H9 (cell line): ENCODE results near the gene PARD6G. TPM values are rescaled to one million over a fixed set of nuclear protein-coding genes. Genes with fewer than 3 reads are reported as not detected.

Experiments
- DNase-seq: peaks from one replicate; pipeline ENCODE4 v3.0.0-alpha.2; 2017
- H2AFZ ChIP-seq: one replicate; pipeline ENCODE4 v1.6.1; 2013; ENCODE audit warnings: mild to moderate bottlenecking, low read length, control low read depth, moderate library complexity
- H2AK5ac ChIP-seq: 2 replicates; pipeline ENCODE4 v1.6.1; 2013; ENCODE audit warnings: low read length, control low read depth, mixed read lengths; ENCODE audit not compliant: insufficient read length
- H2BK120ac ChIP-seq: one replicate; pipeline ENCODE4 v1.6.1; 2013; ENCODE audit warnings: low read depth, mild to moderate bottlenecking, low read length, control low read depth, inconsistent platforms; ENCODE audit not compliant: poor library complexity, severe bottlenecking
- H2BK12ac ChIP-seq: 2 replicates; pipeline ENCODE4 v1.6.1; 2013; ENCODE audit warnings: low read length, control low read depth, mixed read lengths, low read depth; ENCODE audit not compliant: insufficient read length
- H2BK15ac ChIP-seq: 2 replicates; pipeline ENCODE4 v1.6.1; 2013; ENCODE audit warnings: low read depth, low read length, control low read depth
- H2BK20ac ChIP-seq: one replicate; pipeline ENCODE4 v1.6.1; 2013; ENCODE audit warnings: low read depth, mild to moderate bottlenecking, low read length, control low read depth, inconsistent platforms; ENCODE audit not compliant: poor library complexity, severe bottlenecking
- H2BK5ac ChIP-seq: 2 replicates; pipeline ENCODE4 v1.6.1; 2013; ENCODE audit warnings: low read length, control low read depth, mixed read lengths; ENCODE audit not compliant: insufficient read length
- H3K14ac ChIP-seq: 2 replicates; pipeline ENCODE4 v1.6.1; 2013; ENCODE audit warnings: low read length, control low read depth; ENCODE audit not compliant: insufficient read depth
- H3K18ac ChIP-seq: 2 replicates; pipeline ENCODE4 v1.6.1; 2013; ENCODE audit warnings: low read depth, mild to moderate bottlenecking, mixed read lengths, low read length, control low read depth; ENCODE audit not compliant: insufficient read length
- H3K23ac ChIP-seq: 2 replicates; pipeline ENCODE4 v1.6.1; 2013; ENCODE audit warnings: low read length, control low read depth, mixed read lengths, low read depth; ENCODE audit not compliant: insufficient read length
- H3K23me2 ChIP-seq: 2 replicates; pipeline ENCODE4 v1.6.1; 2013; ENCODE audit warnings: low read depth, mild to moderate bottlenecking, mixed read lengths, low read length, control low read depth; ENCODE audit not compliant: insufficient read length, poor library complexity, severe bottlenecking
- H3K27ac ChIP-seq: 2 replicates; pipeline ENCODE4 v1.5.1; 2013; ENCODE audit warnings: low read length, control low read depth, mixed read lengths, low read depth; ENCODE audit not compliant: insufficient read length
- H3K27me3 ChIP-seq: 2 replicates; pipeline ENCODE4 v1.6.1; 2013; ENCODE audit warnings: low read length, control low read depth, inconsistent platforms; ENCODE audit not compliant: insufficient read depth
- H3K4ac ChIP-seq: 2 replicates; pipeline ENCODE4 v1.6.1; 2013; ENCODE audit warnings: low read depth, mild to moderate bottlenecking, control low read depth, inconsistent platforms, low read length, moderate library complexity
- H3K4me1 ChIP-seq: 2 replicates; pipeline ENCODE4 v1.6.1; 2013; ENCODE audit warnings: low read length, control low read depth, inconsistent platforms; ENCODE audit not compliant: insufficient read depth
- H3K4me2 ChIP-seq: 2 replicates; pipeline ENCODE4 v1.6.1; 2013; ENCODE audit warnings: low read length, control low read depth, mixed read lengths; ENCODE audit not compliant: insufficient read length, insufficient read depth
- H3K56ac ChIP-seq: 2 replicates; pipeline ENCODE4 v1.6.1; 2013; ENCODE audit warnings: low read depth, mild to moderate bottlenecking, mixed read lengths, low read length, control low read depth; ENCODE audit not compliant: insufficient read length
- H3K79me1 ChIP-seq: 2 replicates; pipeline ENCODE4 v1.6.1; 2013; ENCODE audit warnings: low read depth, mild to moderate bottlenecking, moderate library complexity, low read length, control low read depth, inconsistent platforms; ENCODE audit not compliant: insufficient read depth, poor library complexity, severe bottlenecking
- H3K79me2 ChIP-seq: 2 replicates; pipeline ENCODE4 v1.6.1; 2013; ENCODE audit warnings: low read length, control low read depth, inconsistent platforms; ENCODE audit not compliant: insufficient read depth
- H3K9ac ChIP-seq: 2 replicates; pipeline ENCODE4 v1.6.1; 2013; ENCODE audit warnings: low read length, control low read depth, mixed read lengths; ENCODE audit not compliant: insufficient read length; ENCODE audit errors: extremely low read depth
- H3K9me3 ChIP-seq: one replicate; pipeline ENCODE4 v1.6.1; 2013; ENCODE audit warnings: low read depth, low read length, inconsistent platforms; ENCODE audit not compliant: control insufficient read depth
- H3T11ph ChIP-seq: one replicate; pipeline ENCODE4 v1.6.1; 2013; ENCODE audit warnings: mild to moderate bottlenecking, low read length, control low read depth, inconsistent platforms
- H4K20me1 ChIP-seq: one replicate; pipeline ENCODE4 v1.6.1; 2013; ENCODE audit not compliant: control insufficient read depth, insufficient read length, insufficient read depth
- H4K5ac ChIP-seq: 2 replicates; pipeline ENCODE4 v1.6.1; 2013; ENCODE audit warnings: low read depth, mild to moderate bottlenecking, mixed read lengths, low read length, control low read depth; ENCODE audit not compliant: insufficient read length
- H4K8ac ChIP-seq: replicated peaks from 2 replicates; pipeline ENCODE4 v1.6.1; 2013; ENCODE audit warnings: low read length, control low read depth, mixed read lengths, low read depth; ENCODE audit not compliant: insufficient read length
- H4K91ac ChIP-seq: 2 replicates; pipeline ENCODE4 v1.6.1; 2013; ENCODE audit warnings: low read depth, mild to moderate bottlenecking, moderate library complexity, mixed read lengths, low read length, control low read depth; ENCODE audit not compliant: insufficient read length
- H3K27ac Mint-ChIP-seq, 3 experiments: 2 replicates in 2 of 3; 3 replicates in 1 of 3; pipeline ENCODE4 v1.8.0; 2020 to 2021; ENCODE audit warnings: mixed read lengths in 3 of 3, mild to moderate bottlenecking in 1 of 3, moderate library complexity in 1 of 3
- H3K27me3 Mint-ChIP-seq: 2 replicates; pipeline ENCODE4 v1.8.0; 2021; ENCODE audit warnings: low read depth, mild to moderate bottlenecking, moderate library complexity, mixed read lengths
- H3K36me3 Mint-ChIP-seq, 3 experiments: 2 replicates in 2 of 3; 3 replicates in 1 of 3; pipeline ENCODE4 v1.8.0; 2020 to 2021; ENCODE audit warnings: low read depth in 3 of 3, mixed read lengths in 3 of 3; ENCODE audit not compliant: insufficient read depth in 1 of 3
- H3K4me1 Mint-ChIP-seq, 2 experiments: 2 replicates each; pipeline ENCODE4 v1.8.0; 2020; ENCODE audit warnings: mixed read lengths in 2 of 2
- H3K4me3 Mint-ChIP-seq, 2 experiments: 2 replicates in 1 of 2; 3 replicates in 1 of 2; pipeline ENCODE4 v1.8.0; 2020 to 2021; ENCODE audit warnings: mild to moderate bottlenecking in 2 of 2, mixed read lengths in 2 of 2, moderate library complexity in 1 of 2
- H3K9me3 Mint-ChIP-seq, 2 experiments: 2 replicates in 1 of 2; 3 replicates in 1 of 2; pipeline ENCODE4 v1.8.0; 2020; ENCODE audit warnings: mild to moderate bottlenecking in 2 of 2, mixed read lengths in 2 of 2, moderate library complexity in 1 of 2
- WGBS: extraction: QIAGEN DNeasy Blood & Tissue Kit; methylation state at CpG from one replicate; pipeline ENCODE4 v1.1.7; 2013; ENCODE audit warnings: missing lambda C conversion rate, low lambda C conversion rate, mixed read lengths; ENCODE audit not compliant: insufficient read length; ENCODE audit errors: extremely low coverage; 5-methylcytosine and 5-hydroxymethylcytosine counted together
- total RNA-seq: library from RNA; stranded (reverse); gene quantifications from 2 replicates; pipeline ENCODE4 v1.2.1, GENCODE V29; 2021
- TF ChIP-seq, protein P1 (sequence below): fragments of 200-600 bp; sonication (generic); conservative IDR thresholded peaks from 3 replicates; pipeline ENCODE4 v1.8.0; 2021; ENCODE audit warnings: antibody characterized with exemption, mild to moderate bottlenecking

Gene PARD6G
- total RNA-seq, 1 experiment from 2014 or later: 11.2 TPM

DNA sequence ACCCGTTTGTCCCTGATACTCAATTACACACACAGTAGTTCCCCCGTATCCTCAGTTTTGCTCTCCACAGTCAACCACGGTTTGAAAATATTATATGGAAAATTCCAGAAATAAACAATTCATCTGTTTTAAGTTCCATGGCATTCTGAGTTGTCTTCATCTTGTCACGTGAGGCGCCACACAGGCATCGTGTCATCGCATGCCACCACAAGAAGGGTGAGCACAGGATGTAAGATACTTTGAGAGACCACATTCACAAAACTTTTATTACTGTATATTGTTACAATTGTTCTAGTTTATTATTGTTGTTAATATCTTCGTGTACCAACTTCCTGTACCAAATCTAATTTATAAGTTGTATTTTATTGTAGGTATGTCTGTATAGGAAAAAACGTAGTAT, 120.5 kb downstream of the PARD6G start:
- Histone ChIP-seq H3K27me3 (no peaks in the 10 kb centered on the region), H3K56ac (no peak overlapping the region), H3K4me1 (peaks cover 5% of the 10 kb centered on the region; the same call in 1 of the 2 replicates), H3K4ac (no peak overlapping the region), H3K4me2 (no peak overlapping the region), H3K79me1 (peaks cover 17% of the 10 kb centered on the region), H2AK5ac (no peak overlapping the region), H4K20me1 (no peaks in the 10 kb centered on the region), H4K5ac (no peak overlapping the region), H3K18ac (no peak overlapping the region), H2BK120ac (no peak overlapping the region), H3K27ac (no peak overlapping the region), H3K9ac (no peak overlapping the region), H2BK15ac (no peak overlapping the region), H2BK5ac (no peak overlapping the region), H3K23me2 (no peaks in the 10 kb centered on the region), H3K14ac (no peak overlapping the region), H3K79me2 (peaks cover 29% of the 10 kb centered on the region; the same call in 1 of the 2 replicates), H4K91ac (no peak overlapping the region), H2BK12ac (no peak overlapping the region), H3T11ph (no peak overlapping the region), H4K8ac (no peak overlapping the region), H3K23ac (no peak overlapping the region), H3K9me3 (no peaks in the 10 kb centered on the region), H2AFZ (no peak overlapping the region), H2BK20ac (no peak overlapping the region)
- peak overlapping the region in 2 of 3 experiments; percentile 68 to 72; a peak in 3 of 7 replicates for H3K27ac Mint-ChIP-seq
- WGBS: no CpG with 5 or more reads among the region's 9 CpGs
- no peaks in the 10 kb centered on the region for H3K27me3 Mint-ChIP-seq
- no peak for DNase-seq
- no peak overlapping the region for H3K4me3 Mint-ChIP-seq
- H3K9me3 Mint-ChIP-seq: no peaks in the 10 kb centered on the region; a peak in 1 of 5 replicates
- peaks cover 49 to 57% of the 10 kb centered on the region in 2 experiments for H3K4me1 Mint-ChIP-seq
- peaks cover 36 to 53% (median 46%) of the 10 kb centered on the region in 3 experiments for H3K36me3 Mint-ChIP-seq
- TF ChIP-seq, protein P1, sequence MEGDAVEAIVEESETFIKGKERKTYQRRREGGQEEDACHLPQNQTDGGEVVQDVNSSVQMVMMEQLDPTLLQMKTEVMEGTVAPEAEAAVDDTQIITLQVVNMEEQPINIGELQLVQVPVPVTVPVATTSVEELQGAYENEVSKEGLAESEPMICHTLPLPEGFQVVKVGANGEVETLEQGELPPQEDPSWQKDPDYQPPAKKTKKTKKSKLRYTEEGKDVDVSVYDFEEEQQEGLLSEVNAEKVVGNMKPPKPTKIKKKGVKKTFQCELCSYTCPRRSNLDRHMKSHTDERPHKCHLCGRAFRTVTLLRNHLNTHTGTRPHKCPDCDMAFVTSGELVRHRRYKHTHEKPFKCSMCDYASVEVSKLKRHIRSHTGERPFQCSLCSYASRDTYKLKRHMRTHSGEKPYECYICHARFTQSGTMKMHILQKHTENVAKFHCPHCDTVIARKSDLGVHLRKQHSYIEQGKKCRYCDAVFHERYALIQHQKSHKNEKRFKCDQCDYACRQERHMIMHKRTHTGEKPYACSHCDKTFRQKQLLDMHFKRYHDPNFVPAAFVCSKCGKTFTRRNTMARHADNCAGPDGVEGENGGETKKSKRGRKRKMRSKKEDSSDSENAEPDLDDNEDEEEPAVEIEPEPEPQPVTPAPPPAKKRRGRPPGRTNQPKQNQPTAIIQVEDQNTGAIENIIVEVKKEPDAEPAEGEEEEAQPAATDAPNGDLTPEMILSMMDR: no peak
